Peyer's patch (tissue), 4 donors: ENCODE measurements around the gene DIAPH2.

Experiments used
- CTCF ChIP-seq, 6 experiments: fragments of 450-650 bp in 4 of 6; fragments of 200-600 bp in 2 of 6; sonication (generic) in 1 of 6; IDR thresholded peaks; one replicate each; pipeline ENCODE4 v1.5.1; 2017 to 2019; ENCODE audit warnings: antibody characterized with exemption in 6 of 6, mild to moderate bottlenecking in 3 of 6, moderate library complexity in 1 of 6
- POLR2A ChIP-seq, 2 donors: fragments of 450-650 bp; IDR thresholded peaks; one replicate each; pipeline ENCODE4 v1.5.1; 2017; ENCODE audit warnings: antibody characterized with exemption in 2 of 2, mild to moderate bottlenecking in 2 of 2, moderate library complexity in 2 of 2

GRCh38 chrX:96997196-96997595 lies 312.6 kb downstream of the DIAPH2 start:
- TF ChIP-seq CTCF (IDR thresholded peaks at IDR 0.05) (no peak), POLR2A (IDR thresholded peaks at IDR 0.05) (no peak)
